ENCODE data around the gene WDTC1.

WDTC1 gene

GRCh38 chr1:27318596-27318995, 84.2 kb downstream of the WDTC1 start:
- no peak overlapping the region for H3K9ac ChIP-seq (ENCODE audit: low read depth, low read length)
- no peaks in the 10 kb centered on the region for H3K9me3 ChIP-seq (ENCODE audit: control insufficient read depth, insufficient read depth, low read length)
- no peaks in the 10 kb centered on the region for H3K27me3 ChIP-seq (ENCODE audit: control insufficient read depth, insufficient read depth, low read length)
- H3K4me1 ChIP-seq (ENCODE audit: control insufficient read depth, insufficient read depth, low read length), result 0 out of 2 replicates have a peak, but pooled peaks cover 4% of the 10 kb centered on the region
- no peaks in the 10 kb centered on the region for H3K36me3 ChIP-seq (ENCODE audit: control insufficient read depth, insufficient read depth, low read length)
- H3K27ac ChIP-seq (ENCODE audit: low read depth, low read length), result no peak overlapping the region
- no peak overlapping the region for H3K4me3 ChIP-seq (ENCODE audit: low read depth, low read length)

DNA sequence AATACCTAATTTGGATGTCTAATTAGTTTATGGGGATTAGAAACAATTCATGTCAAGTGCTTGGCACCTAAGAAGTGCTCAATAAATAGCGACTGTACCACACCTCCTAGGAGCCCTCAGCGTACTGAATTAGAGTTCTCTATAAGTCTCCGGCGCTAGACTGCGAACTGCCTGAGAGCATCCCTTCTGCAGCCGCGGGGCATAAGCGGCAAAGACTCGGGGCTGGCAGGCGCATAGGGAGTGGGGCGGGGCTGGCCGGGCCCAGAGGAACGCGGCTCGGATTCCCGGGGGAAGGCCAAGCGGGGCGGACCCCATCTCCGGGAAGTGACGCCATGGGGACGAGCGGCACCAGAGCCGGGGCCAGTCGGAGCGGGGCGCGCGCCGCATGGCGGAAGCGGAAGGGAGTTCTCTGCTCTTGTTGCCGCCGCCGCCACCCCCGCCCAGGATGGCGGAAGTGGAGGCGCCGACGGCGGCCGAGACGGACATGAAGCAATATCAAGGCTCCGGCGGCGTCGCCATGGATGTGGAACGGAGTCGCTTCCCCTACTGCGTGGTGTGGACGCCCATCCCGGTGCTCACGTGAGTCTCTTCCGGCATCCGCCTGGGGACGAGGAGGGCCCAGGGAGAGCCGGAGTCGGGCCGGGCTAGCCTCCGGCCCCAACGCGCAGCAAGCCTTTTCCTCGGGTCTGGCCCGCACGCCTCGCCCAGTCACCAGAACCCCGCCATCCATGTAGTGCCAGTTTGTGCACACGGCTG, 87.6 kb downstream of the WDTC1 start, which contains the start of gene TMEM222:
Gene TMEM222, plus strand, starts transcription at position 351 of the 756 bp plus-strand sequence. Its CDS starts 35 bp downstream, at position 386.
- Histone ChIP-seq H3K9me3 (ENCODE audit: control insufficient read depth, insufficient read depth, low read length) (no peaks in the 10 kb centered on the region), H3K4me3 (ENCODE audit: low read depth, low read length) (peak within 1 kb of the TSS; percentile 96), H3K9ac (ENCODE audit: low read depth, low read length) (peak within 1 kb of the TSS; percentile 94), H3K27ac (ENCODE audit: low read depth, low read length) (peak within 1 kb of the TSS; percentile 93), H3K27me3 (ENCODE audit: control insufficient read depth, insufficient read depth, low read length) (no peaks in the 10 kb centered on the region), H3K4me1 (ENCODE audit: control insufficient read depth, insufficient read depth, low read length) (0 out of 2 replicates have a peak, but pooled peaks cover 4% of the 10 kb centered on the region), H3K36me3 (ENCODE audit: control insufficient read depth, insufficient read depth, low read length) (peaks cover 27% of the 10 kb centered on the region)

- Histone ChIP-seq H3K36me3 (ENCODE audit: control insufficient read depth, insufficient read depth, low read length) (peaks cover 27% of the 10 kb centered on the region), H3K4me3 (ENCODE audit: low read depth, low read length) (peak overlapping the region; percentile 96), H3K4me1 (ENCODE audit: control insufficient read depth, insufficient read depth, low read length) (0 out of 2 replicates have a peak, but pooled peaks cover 4% of the 10 kb centered on the region), H3K9ac (ENCODE audit: low read depth, low read length) (peak overlapping the region; percentile 94), H3K9me3 (ENCODE audit: control insufficient read depth, insufficient read depth, low read length) (no peaks in the 10 kb centered on the region), H3K27ac (ENCODE audit: low read depth, low read length) (peak overlapping the region; percentile 93), H3K27me3 (ENCODE audit: control insufficient read depth, insufficient read depth, low read length) (no peaks in the 10 kb centered on the region)
These were observed 88.3 kb downstream of the WDTC1 start for GRCh38 chr1:27322569-27323240.

- no peaks in the 10 kb centered on the region for H3K27me3 ChIP-seq (ENCODE audit: control insufficient read depth, insufficient read depth, low read length)
- H3K4me3 ChIP-seq (ENCODE audit: low read depth, low read length), result no peak overlapping the region
- H3K9ac ChIP-seq (ENCODE audit: low read depth, low read length), result no peak overlapping the region
- no peaks in the 10 kb centered on the region for H3K9me3 ChIP-seq (ENCODE audit: control insufficient read depth, insufficient read depth, low read length)
- H3K36me3 ChIP-seq (ENCODE audit: control insufficient read depth, insufficient read depth, low read length), result peaks cover 27% of the 10 kb centered on the region
- H3K4me1 ChIP-seq (ENCODE audit: control insufficient read depth, insufficient read depth, low read length), result no peaks in the 10 kb centered on the region
- H3K27ac ChIP-seq (ENCODE audit: low read depth, low read length), result no peak overlapping the region
These were observed 90.9 kb downstream of the WDTC1 start for GRCh38 chr1:27325286-27325685.

DNA sequence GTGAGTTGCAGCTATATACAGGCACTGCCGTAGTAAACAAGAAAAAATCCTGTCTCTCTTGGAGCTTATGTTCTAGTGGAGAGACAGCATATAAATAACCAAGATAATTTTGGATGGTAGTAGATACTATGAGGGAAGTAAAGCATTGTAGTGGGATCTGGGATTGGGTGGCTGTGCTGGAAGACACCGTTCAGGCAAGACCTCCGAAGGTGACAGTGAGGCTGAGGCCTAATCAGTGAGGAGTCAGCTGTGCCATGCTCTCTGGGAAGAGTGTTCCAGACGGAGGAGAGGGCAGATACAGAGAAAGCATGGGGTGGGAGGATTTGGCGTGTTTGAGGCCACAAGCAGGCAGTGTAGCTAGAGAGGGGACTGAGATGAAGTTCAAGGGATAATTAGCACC, 93.5 kb downstream of the WDTC1 start:
- Histone ChIP-seq H3K36me3 (ENCODE audit: control insufficient read depth, insufficient read depth, low read length) (peaks cover 39% of the 10 kb centered on the region), H3K9ac (ENCODE audit: low read depth, low read length) (no peak overlapping the region), H3K4me1 (ENCODE audit: control insufficient read depth, insufficient read depth, low read length) (no peaks in the 10 kb centered on the region), H3K27me3 (ENCODE audit: control insufficient read depth, insufficient read depth, low read length) (no peaks in the 10 kb centered on the region), H3K4me3 (ENCODE audit: low read depth, low read length) (no peak overlapping the region), H3K9me3 (ENCODE audit: control insufficient read depth, insufficient read depth, low read length) (no peaks in the 10 kb centered on the region), H3K27ac (ENCODE audit: low read depth, low read length) (no peak overlapping the region)

DNA sequence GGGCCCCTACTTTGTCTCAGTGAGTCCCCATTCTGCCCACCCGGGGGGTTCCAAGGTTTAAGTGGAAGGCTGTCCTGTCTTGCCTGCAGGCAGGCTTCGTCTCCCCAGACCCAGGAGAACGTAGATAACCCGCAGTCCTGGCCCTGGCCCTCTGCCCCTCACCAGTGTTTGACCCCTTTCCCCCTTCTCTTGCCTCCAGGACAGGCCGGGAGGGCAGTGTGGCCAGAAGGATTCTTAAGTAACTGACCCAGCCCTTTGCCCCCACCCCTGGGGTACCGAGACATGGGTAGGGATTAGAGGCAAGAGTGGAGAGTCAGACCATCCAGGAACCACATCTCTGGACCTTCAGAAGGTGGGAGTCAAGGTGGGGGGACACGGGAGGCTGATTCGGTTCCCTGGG, 96.4 kb downstream of the WDTC1 start:
- Histone ChIP-seq H3K9me3 (ENCODE audit: control insufficient read depth, insufficient read depth, low read length) (no peaks in the 10 kb centered on the region), H3K27me3 (ENCODE audit: control insufficient read depth, insufficient read depth, low read length) (no peaks in the 10 kb centered on the region), H3K27ac (ENCODE audit: low read depth, low read length) (no peak overlapping the region), H3K4me1 (ENCODE audit: control insufficient read depth, insufficient read depth, low read length) (no peaks in the 10 kb centered on the region), H3K9ac (ENCODE audit: low read depth, low read length) (no peak overlapping the region), H3K36me3 (ENCODE audit: control insufficient read depth, insufficient read depth, low read length) (peaks cover 49% of the 10 kb centered on the region), H3K4me3 (ENCODE audit: low read depth, low read length) (no peak overlapping the region)

GRCh38 chr1:27331426-27331825, 97.0 kb downstream of the WDTC1 start:
- Histone ChIP-seq H3K4me1 (ENCODE audit: control insufficient read depth, insufficient read depth, low read length) (no peaks in the 10 kb centered on the region), H3K27ac (ENCODE audit: low read depth, low read length) (no peak overlapping the region), H3K36me3 (ENCODE audit: control insufficient read depth, insufficient read depth, low read length) (peaks cover 46% of the 10 kb centered on the region)

GRCh38 chr1:27331922-27332321, 97.5 kb downstream of the WDTC1 start:
- Histone ChIP-seq H3K27me3 (ENCODE audit: control insufficient read depth, insufficient read depth, low read length) (no peaks in the 10 kb centered on the region), H3K36me3 (ENCODE audit: control insufficient read depth, insufficient read depth, low read length) (peaks cover 42% of the 10 kb centered on the region), H3K9me3 (ENCODE audit: control insufficient read depth, insufficient read depth, low read length) (no peaks in the 10 kb centered on the region), H3K27ac (ENCODE audit: low read depth, low read length) (no peak overlapping the region), H3K4me3 (ENCODE audit: low read depth, low read length) (no peak overlapping the region), H3K9ac (ENCODE audit: low read depth, low read length) (no peak overlapping the region), H3K4me1 (ENCODE audit: control insufficient read depth, insufficient read depth, low read length) (no peaks in the 10 kb centered on the region)

More at GRCh38 chr1:27331426-27331825, 97.0 kb downstream of the WDTC1 start:
- no peak overlapping the region for H3K4me3 ChIP-seq (ENCODE audit: low read depth, low read length)
- no peaks in the 10 kb centered on the region for H3K27me3 ChIP-seq (ENCODE audit: control insufficient read depth, insufficient read depth, low read length)
- H3K9me3 ChIP-seq (ENCODE audit: control insufficient read depth, insufficient read depth, low read length), result no peaks in the 10 kb centered on the region
- no peak overlapping the region for H3K9ac ChIP-seq (ENCODE audit: low read depth, low read length)

DNA sequence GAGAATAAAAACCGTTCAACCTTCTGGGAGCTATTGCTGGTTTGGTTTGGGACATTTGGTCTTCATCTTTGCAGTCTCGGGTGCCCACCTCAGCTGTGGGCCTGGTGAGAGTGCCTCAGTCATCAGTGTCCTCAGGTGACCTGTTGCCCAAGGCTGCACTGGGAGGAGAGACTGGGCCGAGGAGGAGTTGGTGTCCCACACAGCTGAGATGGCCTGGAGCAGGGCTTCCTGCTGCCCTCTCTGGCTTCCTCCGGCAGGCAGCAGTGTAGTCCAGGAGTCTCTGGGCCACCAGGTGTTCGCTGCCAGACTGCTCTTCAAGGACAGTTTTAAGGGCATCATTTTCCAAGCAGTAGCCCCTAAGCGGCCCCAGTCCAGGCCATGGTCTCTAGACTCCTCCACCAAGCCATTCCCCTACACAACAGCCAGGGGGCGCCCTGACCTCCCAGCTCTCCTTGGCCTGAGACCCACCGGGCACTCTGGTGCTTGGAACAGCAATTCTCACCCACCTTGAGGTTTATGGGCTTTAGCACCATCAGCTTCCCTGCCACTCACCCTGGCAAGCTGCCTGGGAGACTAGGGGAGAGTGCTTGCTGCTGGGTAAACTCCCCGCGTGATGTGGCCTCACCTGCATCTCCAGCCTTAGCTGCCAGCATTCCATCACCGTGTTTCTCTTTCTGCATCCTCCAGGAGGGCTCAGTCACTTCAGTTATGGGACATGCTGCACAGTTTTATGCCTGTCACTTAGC, 98.3 kb downstream of the WDTC1 start:
- Histone ChIP-seq H3K27me3 (ENCODE audit: control insufficient read depth, insufficient read depth, low read length) (no peaks in the 10 kb centered on the region), H3K27ac (ENCODE audit: low read depth, low read length) (no peak overlapping the region), H3K9me3 (ENCODE audit: control insufficient read depth, insufficient read depth, low read length) (no peaks in the 10 kb centered on the region), H3K36me3 (ENCODE audit: control insufficient read depth, insufficient read depth, low read length) (peaks cover 42% of the 10 kb centered on the region), H3K4me1 (ENCODE audit: control insufficient read depth, insufficient read depth, low read length) (no peaks in the 10 kb centered on the region), H3K4me3 (ENCODE audit: low read depth, low read length) (no peak overlapping the region), H3K9ac (ENCODE audit: low read depth, low read length) (no peak overlapping the region)

DNA sequence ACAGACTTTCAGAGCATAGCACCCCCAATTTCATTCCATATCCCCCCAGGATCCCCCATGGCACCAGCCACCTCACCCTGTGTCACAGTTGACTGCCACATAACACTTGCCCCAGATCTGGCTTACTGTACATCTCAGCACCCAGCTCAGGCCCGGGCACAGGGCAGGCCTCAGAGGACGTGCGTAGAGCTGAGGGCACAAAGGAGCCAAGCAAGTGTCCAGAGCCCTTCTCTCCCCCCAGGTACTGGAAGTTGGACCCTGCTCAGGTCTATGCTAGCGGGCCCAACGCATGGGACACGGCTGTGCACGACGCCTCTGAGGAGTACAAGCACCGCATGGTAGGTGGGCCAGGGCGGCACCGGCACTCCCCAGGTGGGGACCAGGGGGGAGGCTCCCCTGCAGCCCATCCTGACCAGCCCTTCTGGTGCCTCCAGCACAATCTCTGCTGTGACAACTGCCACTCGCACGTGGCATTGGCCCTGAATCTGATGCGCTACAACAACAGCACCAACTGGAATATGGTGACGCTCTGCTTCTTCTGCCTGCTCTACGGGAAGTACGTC, 99.4 kb downstream of the WDTC1 start:
- Histone ChIP-seq H3K27me3 (ENCODE audit: control insufficient read depth, insufficient read depth, low read length) (no peaks in the 10 kb centered on the region), H3K4me3 (ENCODE audit: low read depth, low read length) (no peak overlapping the region), H3K4me1 (ENCODE audit: control insufficient read depth, insufficient read depth, low read length) (no peaks in the 10 kb centered on the region), H3K36me3 (ENCODE audit: control insufficient read depth, insufficient read depth, low read length) (peaks cover 42% of the 10 kb centered on the region), H3K27ac (ENCODE audit: low read depth, low read length) (no peak overlapping the region), H3K9me3 (ENCODE audit: control insufficient read depth, insufficient read depth, low read length) (no peaks in the 10 kb centered on the region), H3K9ac (ENCODE audit: low read depth, low read length) (no peak overlapping the region)
